ENCODE results near the gene FOXC2. TPM values are rescaled to one million over a fixed set of nuclear protein-coding genes. Genes with fewer than 3 reads are reported as not detected.

Gene FOXC2
- total and polyA plus RNA-seq, 2 donors (not counting 1 experiment from before 2014, with no cell fraction given), result not detected

GRCh38 chr16:86598607-86599565 lies 32.3 kb downstream of the FOXC2 start:
- no peak overlapping the region for H3K27ac ChIP-seq (ENCODE audit: low read length in 2 of 2)
- H3K9me3 Mint-ChIP-seq (ENCODE audit: insufficient read depth), result no peaks in the 10 kb centered on the region
- CTCF ChIA-PET, result interaction anchor here (0.6 to 0.9 kb wide), 2 partner anchors 10 to 139 kb away, joined by 3 to 6 read pairs; no protein-coding TSS in a partner anchor
- WGBS (ENCODE audit: insufficient coverage), result 41% methylated on average over 9 of the region's 22 CpGs
- H3K4me3 ChIP-seq (ENCODE audit: control extremely low read depth in 1 of 5, extremely low read depth in 1 of 5, insufficient read depth in 1 of 5, low read depth in 2 of 5, low read length in 4 of 5), result no peak overlapping the region
- H3K27me3 Mint-ChIP-seq, result peaks cover 41% of the 10 kb centered on the region
- ATAC-seq (ENCODE audit: low read depth) (no peak), DNase-seq (no peak)
- no peaks in the 10 kb centered on the region for H3K9me3 ChIP-seq (ENCODE audit: control extremely low read depth in 1 of 3, control insufficient read depth in 2 of 3, insufficient read depth in 1 of 3, low read length in 2 of 3)
- H3K4me1 ChIP-seq (ENCODE audit: control insufficient read depth in 2 of 2, insufficient read depth in 2 of 2, low read length in 2 of 2), result peaks cover 0 to under 1% of the 10 kb centered on the region in 2 donors
- H4K20me1 ChIP-seq (ENCODE audit: control insufficient read depth, insufficient read depth, low read length, poor library complexity, severe bottlenecking), result no peaks in the 10 kb centered on the region
- H3K4me3 Mint-ChIP-seq, result no peak overlapping the region
- intact Hi-C loops (cut with micrococcal nuclease), result no loop called here
- no peak overlapping the region for H3K9ac ChIP-seq (ENCODE audit: low read length)
- POLR2A ChIA-PET, result no interaction called here
- no peak for TF ChIP-seq EZH2 (IDR thresholded peaks at IDR 0.05; ENCODE audit: borderline replicate concordance, insufficient read depth, low read depth, low read length, poor library complexity, severe bottlenecking)
- no peak for TF ChIP-seq CTCF (IDR thresholded peaks at IDR 0.05)
- no peaks in the 10 kb centered on the region for H3K79me2 ChIP-seq (ENCODE audit: control insufficient read depth, insufficient read depth, low read length)
- H3K4me1 Mint-ChIP-seq, result no peaks in the 10 kb centered on the region
- H3K36me3 ChIP-seq (replicated peaks in 1 of 2; ENCODE audit: control extremely low read depth in 1 of 2, control insufficient read depth in 1 of 2, extremely low read depth in 1 of 2, insufficient read depth in 2 of 2, low read length in 1 of 2), result no peaks in the 10 kb centered on the region
- peaks cover 0 to 20% (median 0%) of the 10 kb centered on the region in 4 experiments for H3K27me3 ChIP-seq (replicated peaks in 1 of 4; ENCODE audit: control extremely low read depth in 1 of 4, control insufficient read depth in 3 of 4, insufficient read depth in 4 of 4, low read length in 3 of 4)
- H2AFZ ChIP-seq (ENCODE audit: insufficient read depth, low read depth, low read length, poor library complexity, severe bottlenecking), result no peak overlapping the region
- H3K27ac Mint-ChIP-seq, result no peak overlapping the region
- no peak overlapping the region for H3K4me2 ChIP-seq (replicated peaks; ENCODE audit: low read depth, low read length, poor library complexity, severe bottlenecking)

- H3K27me3 Mint-ChIP-seq, result peaks cover 25% of the 10 kb centered on the region
Measured at GRCh38 chr16:86601356-86601755, 34.7 kb downstream of the FOXC2 start.

More at GRCh38 chr16:86601356-86601755, 34.7 kb downstream of the FOXC2 start:
- H3K4me1 ChIP-seq (ENCODE audit: control insufficient read depth in 2 of 2, insufficient read depth in 2 of 2, low read length in 2 of 2), result peaks cover 4 to 10% of the 10 kb centered on the region in 2 donors
- no peak for DNase-seq
- H3K79me2 ChIP-seq (ENCODE audit: control insufficient read depth, insufficient read depth, low read length), result no peaks in the 10 kb centered on the region
- 85% methylated on average over 2 of the region's 2 CpGs for WGBS (ENCODE audit: insufficient coverage)
- H3K4me3 Mint-ChIP-seq, result no peak overlapping the region
- peaks cover 0 to 5% (median 0%) of the 10 kb centered on the region in 3 donors for H3K9me3 ChIP-seq (ENCODE audit: control extremely low read depth in 1 of 3, control insufficient read depth in 2 of 3, insufficient read depth in 1 of 3, low read length in 2 of 3)
- no peak overlapping the region for H3K27ac Mint-ChIP-seq
- no peak overlapping the region for H2AFZ ChIP-seq (ENCODE audit: insufficient read depth, low read depth, low read length, poor library complexity, severe bottlenecking)
- intact Hi-C loops (cut with micrococcal nuclease), result no loop called here
- peaks cover 6% of the 10 kb centered on the region for H3K4me1 Mint-ChIP-seq
- ATAC-seq (ENCODE audit: low read depth), result no peak
- H4K20me1 ChIP-seq (ENCODE audit: control insufficient read depth, insufficient read depth, low read length, poor library complexity, severe bottlenecking), result no peaks in the 10 kb centered on the region
- no peak overlapping the region for H3K27ac ChIP-seq (ENCODE audit: low read length in 2 of 2)
- no peak overlapping the region for H3K4me3 ChIP-seq (ENCODE audit: control extremely low read depth in 1 of 5, extremely low read depth in 1 of 5, insufficient read depth in 1 of 5, low read depth in 2 of 5, low read length in 4 of 5)
- no peaks in the 10 kb centered on the region for H3K36me3 ChIP-seq (replicated peaks in 1 of 2; ENCODE audit: control extremely low read depth in 1 of 2, control insufficient read depth in 1 of 2, extremely low read depth in 1 of 2, insufficient read depth in 2 of 2, low read length in 1 of 2)
- H3K9me3 Mint-ChIP-seq (ENCODE audit: insufficient read depth), result no peaks in the 10 kb centered on the region
- no peak overlapping the region for H3K9ac ChIP-seq (ENCODE audit: low read length)
- TF ChIP-seq CTCF (IDR thresholded peaks at IDR 0.05) (no peak), EZH2 (IDR thresholded peaks at IDR 0.05; ENCODE audit: borderline replicate concordance, insufficient read depth, low read depth, low read length, poor library complexity, severe bottlenecking) (no peak)
- peaks cover 0 to 10% (median 0%) of the 10 kb centered on the region in 4 experiments for H3K27me3 ChIP-seq (replicated peaks in 1 of 4; ENCODE audit: control extremely low read depth in 1 of 4, control insufficient read depth in 3 of 4, insufficient read depth in 4 of 4, low read length in 3 of 4)
- H3K4me2 ChIP-seq (replicated peaks; ENCODE audit: low read depth, low read length, poor library complexity, severe bottlenecking), result no peak overlapping the region
- ChIA-PET POLR2A (no interaction called here), CTCF (no interaction called here)
